ENCODE data around the gene ERGIC1. TPM values are rescaled to one million over a fixed set of nuclear protein-coding genes. Genes with fewer than 3 reads are reported as not detected.
"Not testable (repeated sequence)": the region's sequence is repeated elsewhere in the genome, so short reads cannot be mapped to it uniquely, and the experiment has no call there.

The ERGIC1 gene
- total RNA-seq, 1 donor from 2014 or later, result 105 TPM

DNA sequence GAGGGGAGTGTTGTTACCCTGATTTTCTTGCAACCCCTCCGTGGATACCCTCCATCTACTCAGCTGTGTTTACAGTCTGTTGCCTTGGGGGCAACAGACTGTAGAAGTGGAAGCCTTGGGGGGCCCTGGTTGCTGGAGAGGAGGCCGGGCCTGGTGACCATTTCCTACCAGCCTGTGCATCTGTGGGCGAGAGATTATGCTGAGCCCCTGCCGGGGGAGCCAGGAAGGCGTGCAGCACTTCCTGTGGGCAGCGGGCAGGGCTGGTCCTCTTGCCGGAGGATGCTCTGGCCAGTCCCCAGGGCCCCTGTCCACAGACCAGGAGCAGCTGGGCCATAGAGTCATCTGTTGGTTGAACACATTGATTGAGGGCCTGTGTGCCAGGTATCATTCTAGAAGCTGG is 11.1 kb downstream of the ERGIC1 start:
- Mint-ChIP-seq H3K9me3 (no peaks in the 10 kb centered on the region), H3K27ac (no peak overlapping the region)

DNA sequence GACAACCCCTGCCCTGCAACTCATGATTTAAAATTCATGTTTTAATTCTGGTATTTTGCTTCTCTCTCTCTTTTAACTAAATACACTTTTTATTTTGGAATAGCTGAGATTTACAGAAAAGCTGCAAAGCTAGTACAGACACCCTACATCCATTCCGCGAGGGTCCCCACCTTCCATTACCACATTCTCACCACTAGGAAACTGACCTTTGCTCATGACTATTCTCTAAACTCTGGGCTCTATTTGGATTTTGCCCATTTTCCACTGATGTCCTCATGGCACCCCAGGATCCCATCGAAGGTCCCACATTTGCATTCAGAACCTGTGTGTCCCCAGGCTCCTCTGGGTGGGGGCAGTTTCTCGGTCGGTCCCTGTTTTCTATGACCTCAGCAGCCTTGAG is 11.5 kb downstream of the ERGIC1 start:
- Mint-ChIP-seq H3K36me3 (peaks cover 5% of the 10 kb centered on the region), H3K4me3 (no peak overlapping the region), H3K9me3 (no peaks in the 10 kb centered on the region), H3K4me1 (ENCODE audit: unreplicated experiment) (peaks cover 40% of the 10 kb centered on the region), H3K27me3 (no peaks in the 10 kb centered on the region), H3K27ac (no peak overlapping the region)
- no peak for DNase-seq (ENCODE audit: extremely low spot score, unreplicated experiment)
- TF ChIP-seq, protein P1, sequence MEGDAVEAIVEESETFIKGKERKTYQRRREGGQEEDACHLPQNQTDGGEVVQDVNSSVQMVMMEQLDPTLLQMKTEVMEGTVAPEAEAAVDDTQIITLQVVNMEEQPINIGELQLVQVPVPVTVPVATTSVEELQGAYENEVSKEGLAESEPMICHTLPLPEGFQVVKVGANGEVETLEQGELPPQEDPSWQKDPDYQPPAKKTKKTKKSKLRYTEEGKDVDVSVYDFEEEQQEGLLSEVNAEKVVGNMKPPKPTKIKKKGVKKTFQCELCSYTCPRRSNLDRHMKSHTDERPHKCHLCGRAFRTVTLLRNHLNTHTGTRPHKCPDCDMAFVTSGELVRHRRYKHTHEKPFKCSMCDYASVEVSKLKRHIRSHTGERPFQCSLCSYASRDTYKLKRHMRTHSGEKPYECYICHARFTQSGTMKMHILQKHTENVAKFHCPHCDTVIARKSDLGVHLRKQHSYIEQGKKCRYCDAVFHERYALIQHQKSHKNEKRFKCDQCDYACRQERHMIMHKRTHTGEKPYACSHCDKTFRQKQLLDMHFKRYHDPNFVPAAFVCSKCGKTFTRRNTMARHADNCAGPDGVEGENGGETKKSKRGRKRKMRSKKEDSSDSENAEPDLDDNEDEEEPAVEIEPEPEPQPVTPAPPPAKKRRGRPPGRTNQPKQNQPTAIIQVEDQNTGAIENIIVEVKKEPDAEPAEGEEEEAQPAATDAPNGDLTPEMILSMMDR (conservative IDR thresholded peaks at IDR 0.05), result peak; percentile 53

More for the DNA sequence above, 11.1 kb downstream of the ERGIC1 start:
- DNase-seq (ENCODE audit: extremely low spot score, unreplicated experiment), result no peak
- H3K4me1 Mint-ChIP-seq (ENCODE audit: unreplicated experiment), result peaks cover 44% of the 10 kb centered on the region
- peaks cover 5% of the 10 kb centered on the region for H3K36me3 Mint-ChIP-seq
- no peaks in the 10 kb centered on the region for H3K27me3 Mint-ChIP-seq
- no peak overlapping the region for H3K4me3 Mint-ChIP-seq
- TF ChIP-seq, protein P1 (conservative IDR thresholded peaks at IDR 0.05), result no peak

DNA sequence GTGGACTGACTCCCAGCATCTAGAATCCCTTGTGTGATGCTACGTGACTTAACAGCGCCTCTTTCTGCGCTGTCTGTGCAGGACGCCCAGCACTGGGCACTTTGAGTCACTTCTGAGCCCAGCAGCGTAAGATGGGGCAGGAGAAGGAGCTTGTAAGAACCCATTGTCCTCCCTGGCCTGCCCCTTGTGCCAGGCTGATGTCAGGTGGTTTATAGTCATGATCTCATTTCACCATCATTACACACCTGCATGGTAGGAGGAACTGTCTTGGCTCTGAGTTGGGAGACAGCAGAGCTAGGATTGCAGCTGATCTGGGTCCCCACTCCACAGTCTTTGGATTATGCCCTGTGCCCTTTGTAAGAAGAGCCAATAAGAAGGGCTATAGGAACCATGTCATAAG is 12.2 kb downstream of the ERGIC1 start:
- H3K36me3 Mint-ChIP-seq, result peaks cover 5% of the 10 kb centered on the region
- H3K9me3 Mint-ChIP-seq, result no peaks in the 10 kb centered on the region
- TF ChIP-seq, protein P1 (conservative IDR thresholded peaks at IDR 0.05), result no peak
- no peak overlapping the region for H3K4me3 Mint-ChIP-seq
- H3K27me3 Mint-ChIP-seq, result no peaks in the 10 kb centered on the region
- H3K27ac Mint-ChIP-seq, result no peak overlapping the region
- DNase-seq (ENCODE audit: extremely low spot score, unreplicated experiment), result no peak
- H3K4me1 Mint-ChIP-seq (ENCODE audit: unreplicated experiment), result peaks cover 35% of the 10 kb centered on the region

DNA sequence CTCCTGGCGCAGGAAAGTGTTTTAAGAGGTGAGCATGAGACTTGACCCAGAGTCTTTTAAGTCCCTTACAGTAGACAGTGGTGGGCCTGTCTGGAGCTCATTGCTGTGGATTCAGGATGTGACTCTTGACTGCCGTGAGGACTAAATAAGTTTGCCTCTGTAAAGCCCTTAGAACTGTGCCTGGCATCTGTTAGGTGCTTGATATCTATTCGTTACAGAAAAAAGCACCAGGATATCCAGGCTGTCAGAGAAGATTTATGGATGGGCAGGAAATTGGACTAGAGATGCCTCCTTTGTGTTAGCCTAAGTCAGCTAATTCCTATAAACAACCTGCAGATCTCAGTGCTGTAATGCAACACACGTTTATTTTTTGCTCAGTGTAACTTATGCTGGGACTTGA is 12.6 kb downstream of the ERGIC1 start:
- TF ChIP-seq, protein P1 (conservative IDR thresholded peaks at IDR 0.05), result no peak
- Mint-ChIP-seq H3K9me3 (no peaks in the 10 kb centered on the region), H3K27me3 (no peaks in the 10 kb centered on the region), H3K36me3 (peaks cover 5% of the 10 kb centered on the region), H3K4me1 (ENCODE audit: unreplicated experiment) (peaks cover 32% of the 10 kb centered on the region), H3K27ac (no peak overlapping the region), H3K4me3 (no peak overlapping the region)
- DNase-seq (ENCODE audit: extremely low spot score, unreplicated experiment), result no peak

DNA sequence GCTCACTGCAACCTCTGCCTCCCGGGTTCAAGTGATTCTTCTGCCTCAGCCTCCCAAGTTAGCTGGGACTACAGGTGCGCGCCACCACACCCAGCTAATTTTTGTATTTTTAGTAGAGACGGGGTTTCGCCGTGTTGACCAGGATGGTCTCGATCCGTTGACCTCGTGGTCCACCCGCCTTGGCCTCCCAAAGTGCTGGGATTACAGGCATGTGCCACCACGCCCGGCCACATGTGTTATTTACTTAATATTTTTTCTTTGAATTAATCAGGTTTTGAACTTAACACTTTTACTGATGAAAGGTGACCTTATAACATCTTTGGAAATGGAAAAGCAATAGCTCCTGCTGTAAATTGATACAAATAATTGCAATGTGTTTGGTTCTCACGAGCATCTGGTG is 13.5 kb downstream of the ERGIC1 start:
- H3K4me3 Mint-ChIP-seq; H3K36me3 Mint-ChIP-seq; H3K27ac Mint-ChIP-seq; H3K9me3 Mint-ChIP-seq; H3K27me3 Mint-ChIP-seq; DNase-seq (ENCODE audit: extremely low spot score, unreplicated experiment): not testable (repeated sequence)
- H3K4me1 Mint-ChIP-seq (ENCODE audit: unreplicated experiment), result peaks cover 31% of the 10 kb centered on the region

DNA sequence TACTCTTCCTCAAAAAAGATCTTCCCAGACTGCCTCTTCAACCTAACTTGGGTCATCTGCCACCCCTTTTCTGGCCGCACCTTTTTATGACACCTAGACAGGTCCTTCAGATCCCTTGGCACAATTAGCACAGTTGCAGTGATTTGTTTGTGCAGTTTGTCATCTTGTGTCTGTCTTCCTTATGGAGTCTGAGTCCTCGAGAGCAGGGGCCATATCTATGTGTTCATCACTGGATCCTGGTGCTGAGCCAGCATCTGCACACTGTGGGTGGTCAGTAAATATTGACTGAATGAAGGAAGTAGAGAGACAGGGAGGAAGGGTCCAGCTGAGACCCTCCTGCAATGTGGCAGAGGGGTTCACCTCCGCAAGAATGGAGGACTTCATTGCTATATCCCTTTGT is 14.4 kb downstream of the ERGIC1 start:
- TF ChIP-seq, protein P1 (conservative IDR thresholded peaks at IDR 0.05), result no peak
- no peaks in the 10 kb centered on the region for H3K9me3 Mint-ChIP-seq
- DNase-seq (ENCODE audit: extremely low spot score, unreplicated experiment), result no peak
- no peak overlapping the region for H3K4me3 Mint-ChIP-seq
- H3K36me3 Mint-ChIP-seq, result peaks cover 2% of the 10 kb centered on the region
- peaks cover 33% of the 10 kb centered on the region for H3K4me1 Mint-ChIP-seq (ENCODE audit: unreplicated experiment)
- no peak overlapping the region for H3K27ac Mint-ChIP-seq
- no peaks in the 10 kb centered on the region for H3K27me3 Mint-ChIP-seq
